Skeletal muscle satellite cell (primary cell): ENCODE measurements around the gene CYP26B1.

ENCODE experiments used
- H3K27me3 ChIP-seq: 2 replicates; pipeline ENCODE4 v1.7.0; 2013; ENCODE audit warnings: low read length; ENCODE audit not compliant: control insufficient read depth, insufficient read depth
- H3K36me3 ChIP-seq: 2 replicates; pipeline ENCODE4 v1.7.0; 2013; ENCODE audit warnings: mild to moderate bottlenecking, control low read depth, low read length; ENCODE audit not compliant: insufficient read depth
- H3K4me1 ChIP-seq: 2 replicates; pipeline ENCODE4 v1.7.0; 2013; ENCODE audit warnings: low read length; ENCODE audit not compliant: control insufficient read depth, insufficient read depth
- H3K4me2 ChIP-seq: 2 replicates; pipeline ENCODE4 v1.7.0; 2013; ENCODE audit warnings: mild to moderate bottlenecking, low read length
- H3K4me3 ChIP-seq: 2 replicates; pipeline ENCODE4 v1.7.0; 2013; ENCODE audit warnings: low read length
- H3K9ac ChIP-seq: 2 replicates; pipeline ENCODE4 v1.7.0; 2013; ENCODE audit warnings: mild to moderate bottlenecking, low read depth, low read length, moderate library complexity
- H3K9me3 ChIP-seq: replicated peaks from 2 replicates; pipeline ENCODE4 v1.7.0; 2013; ENCODE audit warnings: mild to moderate bottlenecking, control low read depth, low read length

CYP26B1 gene

GRCh38 chr2:72153924-72154323, 6.3 kb upstream of the CYP26B1 start:
- H3K4me2 ChIP-seq, result no peak overlapping the region
- H3K36me3 ChIP-seq, result no peaks in the 10 kb centered on the region
- H3K4me3 ChIP-seq, result no peak overlapping the region
- H3K4me1 ChIP-seq, result peaks cover 13% of the 10 kb centered on the region
- no peaks in the 10 kb centered on the region for H3K9me3 ChIP-seq
- H3K27me3 ChIP-seq, result peaks cover 71% of the 10 kb centered on the region
- no peak overlapping the region for H3K9ac ChIP-seq

- Histone ChIP-seq H3K9me3 (no peaks in the 10 kb centered on the region), H3K4me1 (peaks cover 14% of the 10 kb centered on the region), H3K9ac (no peak overlapping the region), H3K36me3 (no peaks in the 10 kb centered on the region), H3K4me2 (no peak overlapping the region), H3K4me3 (no peak overlapping the region), H3K27me3 (peaks cover 72% of the 10 kb centered on the region)
Measured at GRCh38 chr2:72153026-72153791, 5.5 kb upstream of the CYP26B1 start.

- Histone ChIP-seq H3K27me3 (peaks cover 75% of the 10 kb centered on the region), H3K4me1 (peaks cover 25% of the 10 kb centered on the region), H3K36me3 (no peaks in the 10 kb centered on the region), H3K4me2 (no peak overlapping the region), H3K9me3 (peaks cover 5% of the 10 kb centered on the region), H3K9ac (no peak overlapping the region), H3K4me3 (no peak overlapping the region)
Measured at GRCh38 chr2:72150861-72151356, 3.2 kb upstream of the CYP26B1 start.

GRCh38 chr2:72150157-72150860, 2.6 kb upstream of the CYP26B1 start:
- H3K4me3 ChIP-seq, result peak overlapping the region; percentile 74
- H3K27me3 ChIP-seq, result peaks cover 74% of the 10 kb centered on the region
- peaks cover 5% of the 10 kb centered on the region for H3K9me3 ChIP-seq
- H3K36me3 ChIP-seq, result no peaks in the 10 kb centered on the region
- no peak overlapping the region for H3K9ac ChIP-seq
- peak overlapping the region; percentile 98 for H3K4me2 ChIP-seq
- H3K4me1 ChIP-seq, result peaks cover 30% of the 10 kb centered on the region

- Histone ChIP-seq H3K4me3 (peak overlapping the region; percentile 74), H3K4me2 (peak overlapping the region; percentile 98), H3K9ac (no peak overlapping the region), H3K4me1 (peaks cover 36% of the 10 kb centered on the region), H3K27me3 (peaks cover 74% of the 10 kb centered on the region), H3K36me3 (no peaks in the 10 kb centered on the region), H3K9me3 (peaks cover 5% of the 10 kb centered on the region)
Measured at GRCh38 chr2:72149556-72150156, 2.0 kb upstream of the CYP26B1 start.

- Histone ChIP-seq H3K36me3 (no peaks in the 10 kb centered on the region), H3K27me3 (peaks cover 71% of the 10 kb centered on the region), H3K4me3 (peak overlapping the region; percentile 76), H3K4me1 (peaks cover 38% of the 10 kb centered on the region), H3K9me3 (peaks cover 5% of the 10 kb centered on the region), H3K9ac (no peak overlapping the region), H3K4me2 (peak overlapping the region; percentile 98)
Measured at GRCh38 chr2:72148837-72149555, 1.3 kb upstream of the CYP26B1 start.

GRCh38 chr2:72148003-72148836, 558 bp upstream of the CYP26B1 start:
- Histone ChIP-seq H3K4me1 (peaks cover 38% of the 10 kb centered on the region), H3K27me3 (peaks cover 75% of the 10 kb centered on the region), H3K36me3 (no peaks in the 10 kb centered on the region), H3K9me3 (peaks cover 5% of the 10 kb centered on the region), H3K9ac (no peak overlapping the region), H3K4me3 (peak overlapping the region; percentile 76), H3K4me2 (peak overlapping the region; percentile 98)

GRCh38 chr2:72146347-72147302, 1.0 kb downstream of the CYP26B1 start:
- Histone ChIP-seq H3K27me3 (peaks cover 80% of the 10 kb centered on the region), H3K9ac (no peak overlapping the region), H3K4me3 (peak overlapping the region; percentile 41), H3K4me2 (peak overlapping the region; percentile 60), H3K9me3 (peaks cover 5% of the 10 kb centered on the region), H3K36me3 (no peaks in the 10 kb centered on the region), H3K4me1 (peaks cover 38% of the 10 kb centered on the region)

GRCh38 chr2:72145658-72146329, 1.9 kb downstream of the CYP26B1 start:
- peaks cover 72% of the 10 kb centered on the region for H3K27me3 ChIP-seq
- H3K4me1 ChIP-seq, result peaks cover 38% of the 10 kb centered on the region
- no peaks in the 10 kb centered on the region for H3K36me3 ChIP-seq
- peak overlapping the region; percentile 59 for H3K4me3 ChIP-seq
- peaks cover 5% of the 10 kb centered on the region for H3K9me3 ChIP-seq
- peak overlapping the region; percentile 81 for H3K4me2 ChIP-seq
- no peak overlapping the region for H3K9ac ChIP-seq
